Naive B cell (primary cell): Measurements from ENCODE around the gene PTGIS. TPM values are rescaled to one million over a fixed set of nuclear protein-coding genes. Genes with fewer than 3 reads are reported as not detected.

Source experiments
- ATAC-seq, 2 donors: fragments of 150-1000 bp; cut with Tn5 transposase; 2 replicates each; pipeline ENCODE4 v1.10.0; 2021; ENCODE audit warnings: low read depth in 2 of 2, mild to moderate bottlenecking in 2 of 2, moderate library complexity in 2 of 2
- DNase-seq: peaks from one replicate; pipeline ENCODE4 v3.0.0; 2022
- H3K27ac Mint-ChIP-seq, 6 donors: one replicate each; pipeline ENCODE4 v1.8.0; 2020 to 2022; ENCODE audit warnings: mild to moderate bottlenecking in 6 of 6, mixed read lengths in 6 of 6, moderate library complexity in 5 of 6, inconsistent platforms in 2 of 6
- H3K27me3 Mint-ChIP-seq, 3 donors: one replicate each; pipeline ENCODE4 v1.8.0; 2021 to 2022; ENCODE audit warnings: mixed read lengths in 3 of 3, mild to moderate bottlenecking in 1 of 3
- H3K36me3 Mint-ChIP-seq, 2 donors: one replicate each; pipeline ENCODE4 v1.8.0; 2020 to 2022; ENCODE audit warnings: mixed read lengths in 2 of 2, inconsistent platforms in 1 of 2, mild to moderate bottlenecking in 1 of 2
- H3K4me1 Mint-ChIP-seq, 3 donors: one replicate each; pipeline ENCODE4 v1.8.0; 2020 to 2022; ENCODE audit warnings: mixed read lengths in 3 of 3, inconsistent platforms in 1 of 3, mild to moderate bottlenecking in 1 of 3, moderate library complexity in 1 of 3
- H3K4me3 Mint-ChIP-seq, 8 donors: one replicate each; pipeline ENCODE4 v1.8.0; 2020 to 2022; ENCODE audit warnings: mild to moderate bottlenecking in 8 of 8, mixed read lengths in 8 of 8, moderate library complexity in 8 of 8, inconsistent platforms in 2 of 8
- H3K9me3 Mint-ChIP-seq, 7 donors: one replicate each; pipeline ENCODE4 v1.8.0; 2020 to 2022; ENCODE audit warnings: mixed read lengths in 7 of 7, mild to moderate bottlenecking in 5 of 7, inconsistent platforms in 2 of 7, moderate library complexity in 1 of 7
- polyA plus RNA-seq, 6 donors: library from polyadenylated mRNA; unstranded; fragments of 300-500 nt; fragmentation: Illumina TruSeq; gene quantifications; one replicate each; pipeline ENCODE4 v1.2.3, GENCODE V29; 2021; ENCODE audit warnings: low read depth in 6 of 6

Gene PTGIS
- polyA plus RNA-seq, 6 donors from 2014 or later: not detected

- peaks cover 9 to 16% (median 15%) of the 10 kb centered on the region in 3 donors for H3K4me1 Mint-ChIP-seq
- no peaks in the 10 kb centered on the region for H3K36me3 Mint-ChIP-seq
- H3K9me3 Mint-ChIP-seq: no peaks in the 10 kb centered on the region
- H3K27me3 Mint-ChIP-seq: peaks cover 12 to 58% (median 16%) of the 10 kb centered on the region in 3 donors
- no peak overlapping the region for H3K27ac Mint-ChIP-seq
- no peak overlapping the region for H3K4me3 Mint-ChIP-seq
- ATAC-seq (no peak), DNase-seq (no peak)
Measured at GRCh38 chr20:49607568-49607967, 39.6 kb upstream of the PTGIS start.

- H3K4me3 Mint-ChIP-seq: no peak overlapping the region
- DNase-seq (no peak), ATAC-seq (no peak)
- peaks cover 0 to 2% (median 0%) of the 10 kb centered on the region in 7 donors for H3K9me3 Mint-ChIP-seq
- H3K27ac Mint-ChIP-seq: no peak overlapping the region
- peaks cover 0 to 2% (median under 1%) of the 10 kb centered on the region in 3 donors for H3K4me1 Mint-ChIP-seq
- H3K27me3 Mint-ChIP-seq: peaks cover 9 to 48% (median 14%) of the 10 kb centered on the region in 3 donors
- no peaks in the 10 kb centered on the region for H3K36me3 Mint-ChIP-seq
Measured at GRCh38 chr20:49603209-49603627, 35.3 kb upstream of the PTGIS start.

- Mint-ChIP-seq H3K27me3 (peaks cover 2 to 42% (median 12%) of the 10 kb centered on the region in 3 donors), H3K9me3 (peaks cover 0 to 8% (median 0%) of the 10 kb centered on the region in 7 donors), H3K27ac (peak overlapping the region in 1 of 6 donors; percentile 17), H3K36me3 (no peaks in the 10 kb centered on the region), H3K4me3 (no peak overlapping the region), H3K4me1 (peaks cover 0 to 4% (median 0%) of the 10 kb centered on the region in 3 donors)
- DNase-seq (no peak), ATAC-seq (no peak)
Measured at GRCh38 chr20:49602345-49603208, 34.6 kb upstream of the PTGIS start.

GRCh38 chr20:49601153-49601924 lies 33.4 kb upstream of the PTGIS start:
- Mint-ChIP-seq H3K36me3 (no peaks in the 10 kb centered on the region), H3K4me1 (peaks cover 0 to 11% (median 0%) of the 10 kb centered on the region in 3 donors), H3K9me3 (peaks cover 0 to 10% (median 0%) of the 10 kb centered on the region in 7 donors), H3K27ac (no peak overlapping the region), H3K27me3 (peaks cover 0 to 33% (median 12%) of the 10 kb centered on the region in 3 donors), H3K4me3 (no peak overlapping the region)
- DNase-seq: no peak
- no peak for ATAC-seq

GRCh38 chr20:49599746-49600113 lies 31.8 kb upstream of the PTGIS start:
- peaks cover 0 to 12% (median 4%) of the 10 kb centered on the region in 3 donors for H3K4me1 Mint-ChIP-seq
- DNase-seq (no peak), ATAC-seq (no peak)
- H3K9me3 Mint-ChIP-seq: peaks cover 0 to 10% (median 0%) of the 10 kb centered on the region in 7 donors
- peaks cover 0 to 7% of the 10 kb centered on the region in 2 donors for H3K36me3 Mint-ChIP-seq
- H3K27ac Mint-ChIP-seq: no peak overlapping the region
- no peak overlapping the region for H3K4me3 Mint-ChIP-seq
- peaks cover 9 to 36% (median 12%) of the 10 kb centered on the region in 3 donors for H3K27me3 Mint-ChIP-seq

GRCh38 chr20:49597825-49598395 lies 30.0 kb upstream of the PTGIS start:
- DNase-seq (no peak), ATAC-seq (no peak)
- H3K36me3 Mint-ChIP-seq: peaks cover 0 to 8% of the 10 kb centered on the region in 2 donors
- no peak overlapping the region for H3K27ac Mint-ChIP-seq
- H3K27me3 Mint-ChIP-seq: peaks cover 15 to 42% (median 24%) of the 10 kb centered on the region in 3 donors
- H3K9me3 Mint-ChIP-seq: peaks cover 0 to 10% (median 0%) of the 10 kb centered on the region in 7 donors
- peaks cover 0 to 12% (median 4%) of the 10 kb centered on the region in 3 donors for H3K4me1 Mint-ChIP-seq
- no peak overlapping the region for H3K4me3 Mint-ChIP-seq

GRCh38 chr20:49595811-49596561 lies 28.0 kb upstream of the PTGIS start:
- peaks cover 0 to 8% of the 10 kb centered on the region in 2 donors for H3K36me3 Mint-ChIP-seq
- peaks cover 0 to 10% (median 3%) of the 10 kb centered on the region in 7 donors for H3K9me3 Mint-ChIP-seq
- ATAC-seq (no peak), DNase-seq (no peak)
- H3K4me1 Mint-ChIP-seq: peaks cover 0 to 12% (median 10%) of the 10 kb centered on the region in 3 donors
- H3K27ac Mint-ChIP-seq: no peak overlapping the region
- peaks cover 9 to 47% (median 36%) of the 10 kb centered on the region in 3 donors for H3K27me3 Mint-ChIP-seq
- no peak overlapping the region for H3K4me3 Mint-ChIP-seq

- H3K9me3 Mint-ChIP-seq: peaks cover 0 to 13% (median 5%) of the 10 kb centered on the region in 7 donors
- ATAC-seq (no peak), DNase-seq (no peak)
- peaks cover 11 to 43% (median 38%) of the 10 kb centered on the region in 3 donors for H3K27me3 Mint-ChIP-seq
- no peak overlapping the region for H3K27ac Mint-ChIP-seq
- peaks cover 0 to 10% of the 10 kb centered on the region in 2 donors for H3K36me3 Mint-ChIP-seq
- H3K4me1 Mint-ChIP-seq: peaks cover 2 to 15% (median 12%) of the 10 kb centered on the region in 3 donors
- no peak overlapping the region for H3K4me3 Mint-ChIP-seq
Measured at GRCh38 chr20:49595346-49595745, 27.4 kb upstream of the PTGIS start.

GRCh38 chr20:49594931-49595315 lies 27.0 kb upstream of the PTGIS start:
- DNase-seq (no peak), ATAC-seq (no peak)
- Mint-ChIP-seq H3K9me3 (peaks cover 3 to 16% (median 7%) of the 10 kb centered on the region in 7 donors), H3K4me1 (peaks cover 6 to 19% (median 16%) of the 10 kb centered on the region in 3 donors), H3K27ac (no peak overlapping the region), H3K4me3 (no peak overlapping the region), H3K27me3 (peaks cover 12 to 42% (median 40%) of the 10 kb centered on the region in 3 donors), H3K36me3 (peaks cover 0 to 14% of the 10 kb centered on the region in 2 donors)

GRCh38 chr20:49594143-49594930 lies 26.4 kb upstream of the PTGIS start:
- Mint-ChIP-seq H3K4me1 (peaks cover 7 to 19% (median 16%) of the 10 kb centered on the region in 3 donors), H3K27me3 (peaks cover 8 to 46% (median 43%) of the 10 kb centered on the region in 3 donors), H3K9me3 (peaks cover 3 to 16% (median 12%) of the 10 kb centered on the region in 7 donors), H3K36me3 (peaks cover 0 to 17% of the 10 kb centered on the region in 2 donors), H3K27ac (no peak overlapping the region), H3K4me3 (no peak overlapping the region)
- no peak for ATAC-seq
- no peak for DNase-seq

- H3K4me1 Mint-ChIP-seq: peaks cover 7 to 19% (median 16%) of the 10 kb centered on the region in 3 donors
- no peak for ATAC-seq
- no peak overlapping the region for H3K27ac Mint-ChIP-seq
- no peak overlapping the region for H3K4me3 Mint-ChIP-seq
- no peak for DNase-seq
- peaks cover 3 to 16% (median 12%) of the 10 kb centered on the region in 7 donors for H3K9me3 Mint-ChIP-seq
- peaks cover 0 to 17% of the 10 kb centered on the region in 2 donors for H3K36me3 Mint-ChIP-seq
- H3K27me3 Mint-ChIP-seq: peaks cover 8 to 46% (median 43%) of the 10 kb centered on the region in 3 donors
Measured at GRCh38 chr20:49593466-49594142, 25.7 kb upstream of the PTGIS start.
